ENCODE data around the gene PIEZO2. TPM values are rescaled to one million over a fixed set of nuclear protein-coding genes. Genes with fewer than 3 reads are reported as not detected.

Gene PIEZO2
- total and polyA plus RNA-seq, 7 donors = 1.4 to 35.2 (median 25.1) TPM; not detected in 1

- H3K36me3 ChIP-seq = no peaks in the 10 kb centered on the region
- no peak overlapping the region for H3K27ac ChIP-seq
- 40 to 74% methylated on average over 1 of the region's 1 CpG for WGBS, 2 donors
- DNase-seq = no peak
- peaks cover 0 to 5% (median 0%) of the 10 kb centered on the region in 4 donors for H3K4me1 ChIP-seq
- no peaks in the 10 kb centered on the region for H3K27me3 ChIP-seq
- intact Hi-C loops (cut with DNase I) = no loop called here
- TF ChIP-seq POLR2A (IDR thresholded peaks at IDR 0.05) = no peak
- TF ChIP-seq EP300 (IDR thresholded peaks at IDR 0.05) = no peak
- no peak for TF ChIP-seq POLR2AphosphoS5 (IDR thresholded peaks at IDR 0.05)
- no peak for TF ChIP-seq CTCF (IDR thresholded peaks at IDR 0.05)
- H3K4me3 ChIP-seq = no peak overlapping the region
- peaks cover 0 to 4% (median 0%) of the 10 kb centered on the region in 4 donors for H3K9me3 ChIP-seq
Observed at GRCh38 chr18:11124054-11124453, 25.3 kb downstream of the PIEZO2 start.

- Histone ChIP-seq H3K4me3 (no peak overlapping the region), H3K4me1 (peaks cover 0 to 5% (median 0%) of the 10 kb centered on the region in 4 donors), H3K36me3 (no peaks in the 10 kb centered on the region), H3K27me3 (no peaks in the 10 kb centered on the region), H3K9me3 (no peaks in the 10 kb centered on the region), H3K27ac (no peak overlapping the region)
- 19 to 57% methylated on average over 2 of the region's 2 CpGs for WGBS, 2 donors
- DNase-seq = no peak
- TF ChIP-seq POLR2A (IDR thresholded peaks at IDR 0.05) (no peak), POLR2AphosphoS5 (IDR thresholded peaks at IDR 0.05) (no peak), CTCF (IDR thresholded peaks at IDR 0.05) (no peak), EP300 (IDR thresholded peaks at IDR 0.05) (no peak)
- intact Hi-C loops (cut with DNase I) = no loop called here
Observed at GRCh38 chr18:11121443-11121849, 27.9 kb downstream of the PIEZO2 start.

GRCh38 chr18:11119959-11120587 lies 29.3 kb downstream of the PIEZO2 start:
- H3K9me3 ChIP-seq = no peaks in the 10 kb centered on the region
- H3K27ac ChIP-seq = no peak overlapping the region
- no peaks in the 10 kb centered on the region for H3K27me3 ChIP-seq
- H3K4me1 ChIP-seq = no peaks in the 10 kb centered on the region
- no peaks in the 10 kb centered on the region for H3K36me3 ChIP-seq
- intact Hi-C loops (cut with DNase I) = no loop called here
- no peak overlapping the region for H3K4me3 ChIP-seq
- TF ChIP-seq EP300 (IDR thresholded peaks at IDR 0.05) (no peak), POLR2A (IDR thresholded peaks at IDR 0.05) (no peak), POLR2AphosphoS5 (IDR thresholded peaks at IDR 0.05) (no peak), CTCF (IDR thresholded peaks at IDR 0.05) (no peak)
- DNase-seq = no peak
- 13 to 50% methylated on average over 5 of the region's 5 CpGs for WGBS, 2 donors

- intact Hi-C loops (cut with DNase I) = no loop called here
- TF ChIP-seq POLR2AphosphoS5 (IDR thresholded peaks at IDR 0.05) = no peak
- no peak for TF ChIP-seq CTCF (IDR thresholded peaks at IDR 0.05)
- no peak for TF ChIP-seq EP300 (IDR thresholded peaks at IDR 0.05)
- TF ChIP-seq POLR2A (IDR thresholded peaks at IDR 0.05) = no peak
- Histone ChIP-seq H3K27me3 (no peaks in the 10 kb centered on the region), H3K4me3 (no peak overlapping the region), H3K9me3 (no peaks in the 10 kb centered on the region), H3K36me3 (no peaks in the 10 kb centered on the region), H3K4me1 (no peaks in the 10 kb centered on the region), H3K27ac (no peak overlapping the region)
- no peak for DNase-seq
- WGBS, 2 donors = 81 to 86% methylated on average over 4 of the region's 4 CpGs
Observed at GRCh38 chr18:11119550-11119949, 29.8 kb downstream of the PIEZO2 start.
